Glutamatergic neuron (in vitro differentiated cells): Measurements from ENCODE around the gene POLG2. TPM values are rescaled to one million over a fixed set of nuclear protein-coding genes. Genes with fewer than 3 reads are reported as not detected.

ENCODE experiments used
- DNase-seq: peaks from one replicate; pipeline ENCODE4 v3.0.0; 2022
- H3K27ac Mint-ChIP-seq: one replicate; pipeline ENCODE4 v1.8.0; 2020; ENCODE audit warnings: mild to moderate bottlenecking, mixed read lengths, inconsistent platforms; ENCODE audit not compliant: unreplicated experiment
- H3K27me3 Mint-ChIP-seq: one replicate; pipeline ENCODE4 v1.8.0; 2020; ENCODE audit warnings: mild to moderate bottlenecking, moderate library complexity, mixed read lengths, inconsistent platforms; ENCODE audit not compliant: unreplicated experiment
- H3K36me3 Mint-ChIP-seq: one replicate; pipeline ENCODE4 v1.8.0; 2020; ENCODE audit warnings: mild to moderate bottlenecking, mixed read lengths, inconsistent platforms; ENCODE audit not compliant: unreplicated experiment
- H3K4me1 Mint-ChIP-seq: one replicate; pipeline ENCODE4 v1.8.0; 2020; ENCODE audit warnings: mild to moderate bottlenecking, low read depth, mixed read lengths, inconsistent platforms; ENCODE audit not compliant: unreplicated experiment
- H3K4me3 Mint-ChIP-seq: one replicate; pipeline ENCODE4 v1.8.0; 2020; ENCODE audit warnings: mild to moderate bottlenecking, mixed read lengths, inconsistent platforms; ENCODE audit not compliant: unreplicated experiment
- H3K9me3 Mint-ChIP-seq: one replicate; pipeline ENCODE4 v1.8.0; 2020; ENCODE audit warnings: mild to moderate bottlenecking, moderate library complexity, mixed read lengths, inconsistent platforms; ENCODE audit not compliant: unreplicated experiment
- total RNA-seq: library from RNA; stranded (reverse); fragmentation: NEBNext Ultra II Directional; extraction: Animal tissue kit (Norgen Biotek cat#: 25700); gene quantifications from one replicate; pipeline ENCODE4 v1.2.1, GENCODE V29; 2021; ENCODE audit not compliant: unreplicated experiment
- TF ChIP-seq, protein P1 (sequence below): fragments of 200-600 bp; sonication (generic); IDR thresholded peaks from one replicate; pipeline ENCODE4 v1.5.0; 2021; ENCODE audit not compliant: partially characterized antibody, unreplicated experiment

Gene POLG2
- total RNA-seq, 1 donor from 2014 or later = 25.7 TPM

DNA sequence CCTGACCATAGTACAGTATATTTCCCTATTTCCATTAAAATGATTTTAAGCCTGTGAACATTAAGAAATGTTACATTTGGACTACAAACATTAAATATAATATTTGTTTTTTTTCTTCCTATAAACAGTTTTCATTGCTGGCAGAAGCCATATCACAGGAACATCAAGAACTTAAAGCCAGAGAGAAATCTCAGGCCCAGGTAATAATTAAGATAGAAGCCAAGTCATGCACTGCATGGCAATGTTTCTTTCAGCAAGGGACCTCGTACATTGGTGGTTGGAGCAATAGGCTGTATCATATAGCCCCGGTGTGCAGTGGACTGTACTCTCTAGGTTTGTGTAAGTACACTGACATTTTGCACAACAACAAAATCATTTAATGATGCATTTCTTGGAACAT lies 40.1 kb upstream of the POLG2 start:
- no peak overlapping the region for H3K27ac Mint-ChIP-seq

DNA sequence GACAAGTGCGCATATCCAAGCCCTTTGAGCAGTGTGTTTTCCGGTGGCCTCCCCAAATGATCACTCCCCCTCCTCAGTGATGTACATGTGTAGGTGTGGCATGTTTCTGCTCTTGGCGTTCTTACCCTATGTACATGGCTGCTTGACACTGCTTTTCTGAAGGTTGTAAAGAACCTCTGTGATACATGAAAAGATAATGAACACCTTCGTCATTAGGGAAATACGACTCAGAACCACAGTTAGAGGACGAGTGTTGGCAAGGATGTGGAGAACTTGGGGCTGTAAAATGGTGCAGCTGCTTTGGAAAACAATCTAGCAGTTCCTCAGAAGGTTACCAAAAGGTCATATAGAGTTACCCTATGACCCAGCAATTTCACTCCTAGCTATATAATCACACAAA lies 38.5 kb upstream of the POLG2 start:
- Mint-ChIP-seq H3K4me1 (no peaks in the 10 kb centered on the region), H3K27ac (no peak overlapping the region), H3K27me3 (peaks cover 4% of the 10 kb centered on the region), H3K36me3 (peaks cover 5% of the 10 kb centered on the region), H3K4me3 (no peak overlapping the region), H3K9me3 (peaks cover 4% of the 10 kb centered on the region)
- TF ChIP-seq, protein P1, sequence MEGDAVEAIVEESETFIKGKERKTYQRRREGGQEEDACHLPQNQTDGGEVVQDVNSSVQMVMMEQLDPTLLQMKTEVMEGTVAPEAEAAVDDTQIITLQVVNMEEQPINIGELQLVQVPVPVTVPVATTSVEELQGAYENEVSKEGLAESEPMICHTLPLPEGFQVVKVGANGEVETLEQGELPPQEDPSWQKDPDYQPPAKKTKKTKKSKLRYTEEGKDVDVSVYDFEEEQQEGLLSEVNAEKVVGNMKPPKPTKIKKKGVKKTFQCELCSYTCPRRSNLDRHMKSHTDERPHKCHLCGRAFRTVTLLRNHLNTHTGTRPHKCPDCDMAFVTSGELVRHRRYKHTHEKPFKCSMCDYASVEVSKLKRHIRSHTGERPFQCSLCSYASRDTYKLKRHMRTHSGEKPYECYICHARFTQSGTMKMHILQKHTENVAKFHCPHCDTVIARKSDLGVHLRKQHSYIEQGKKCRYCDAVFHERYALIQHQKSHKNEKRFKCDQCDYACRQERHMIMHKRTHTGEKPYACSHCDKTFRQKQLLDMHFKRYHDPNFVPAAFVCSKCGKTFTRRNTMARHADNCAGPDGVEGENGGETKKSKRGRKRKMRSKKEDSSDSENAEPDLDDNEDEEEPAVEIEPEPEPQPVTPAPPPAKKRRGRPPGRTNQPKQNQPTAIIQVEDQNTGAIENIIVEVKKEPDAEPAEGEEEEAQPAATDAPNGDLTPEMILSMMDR = no peak
- no peak for DNase-seq

More for the DNA sequence above, 40.1 kb upstream of the POLG2 start:
- peaks cover 4% of the 10 kb centered on the region for H3K27me3 Mint-ChIP-seq
- no peak overlapping the region for H3K4me3 Mint-ChIP-seq
- H3K9me3 Mint-ChIP-seq = peaks cover 4% of the 10 kb centered on the region
- DNase-seq = no peak
- TF ChIP-seq, protein P1 = no peak
- no peaks in the 10 kb centered on the region for H3K4me1 Mint-ChIP-seq
- peaks cover 5% of the 10 kb centered on the region for H3K36me3 Mint-ChIP-seq

DNA sequence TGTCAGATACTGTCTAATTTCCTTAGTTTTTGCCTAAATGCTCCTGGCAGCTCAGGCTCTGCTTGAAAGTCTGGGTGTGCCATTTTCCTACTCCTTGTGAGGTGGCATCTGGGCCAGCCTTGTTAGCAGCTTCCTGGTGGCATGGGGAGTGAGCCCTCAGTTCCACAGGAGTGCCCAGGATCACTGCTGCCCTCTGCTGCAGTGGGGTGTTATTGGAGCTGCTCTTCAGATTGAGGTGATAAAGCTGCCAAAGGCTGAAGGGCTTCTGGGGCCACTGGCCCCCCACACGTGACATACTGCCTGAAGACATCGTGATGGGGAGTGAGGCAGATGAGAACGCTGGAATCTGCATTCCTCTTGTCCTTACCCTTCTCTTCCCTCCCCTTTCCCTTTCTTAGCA lies 37.3 kb upstream of the POLG2 start:
- DNase-seq = no peak
- Mint-ChIP-seq H3K36me3 (peaks cover 5% of the 10 kb centered on the region), H3K27ac (no peak overlapping the region), H3K4me3 (no peak overlapping the region), H3K4me1 (no peaks in the 10 kb centered on the region), H3K27me3 (peaks cover 2% of the 10 kb centered on the region), H3K9me3 (peaks cover 4% of the 10 kb centered on the region)
- TF ChIP-seq, protein P1 = no peak

DNA sequence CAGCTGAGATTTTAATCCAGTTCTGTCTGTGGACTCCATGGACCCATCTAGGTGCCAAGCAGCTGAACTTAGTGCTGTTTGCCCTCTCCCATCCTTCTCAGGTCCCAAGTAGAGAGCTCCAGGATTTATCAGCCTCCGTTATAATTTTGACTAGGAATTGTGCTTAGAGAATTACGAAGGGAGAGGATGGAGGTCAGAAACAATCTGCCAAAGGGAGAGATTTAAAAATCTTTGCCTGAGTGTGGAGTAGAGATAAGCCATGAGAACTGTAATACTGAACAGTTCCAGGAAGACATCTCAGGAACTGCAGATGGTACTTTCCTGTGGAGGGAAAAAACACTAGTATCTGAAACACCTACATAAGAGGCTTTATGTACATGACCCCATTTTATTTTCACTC lies 36.9 kb upstream of the POLG2 start:
- no peak overlapping the region for H3K27ac Mint-ChIP-seq
- H3K4me1 Mint-ChIP-seq = no peaks in the 10 kb centered on the region
- peaks cover 5% of the 10 kb centered on the region for H3K36me3 Mint-ChIP-seq
- peaks cover 2% of the 10 kb centered on the region for H3K9me3 Mint-ChIP-seq
- no peak for DNase-seq
- TF ChIP-seq, protein P1 = no peak
- H3K27me3 Mint-ChIP-seq = peaks cover under 1% of the 10 kb centered on the region
- no peak overlapping the region for H3K4me3 Mint-ChIP-seq

DNA sequence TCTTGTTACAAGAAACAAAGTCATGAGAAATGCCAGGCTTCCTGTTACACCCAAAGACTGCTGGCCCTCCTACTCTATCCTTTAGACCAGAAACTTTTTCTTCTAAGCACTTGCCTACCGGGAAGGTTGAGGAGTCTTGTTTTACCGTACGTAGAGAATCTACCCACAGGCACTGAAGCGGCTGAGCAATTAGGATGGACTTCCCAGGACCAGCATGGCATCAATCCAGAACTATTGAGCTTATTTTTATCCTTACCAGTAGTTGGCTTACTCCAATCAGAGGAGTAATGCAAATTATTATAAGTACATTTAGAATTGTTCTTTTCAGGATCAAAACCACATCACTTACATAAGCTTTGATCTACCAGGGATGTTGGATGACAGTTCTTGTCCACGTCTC lies 35.6 kb upstream of the POLG2 start:
- H3K27ac Mint-ChIP-seq = no peak overlapping the region

More for the DNA sequence above, 35.6 kb upstream of the POLG2 start:
- H3K4me1 Mint-ChIP-seq = no peaks in the 10 kb centered on the region
- no peak overlapping the region for H3K4me3 Mint-ChIP-seq
- H3K27me3 Mint-ChIP-seq = no peaks in the 10 kb centered on the region
- H3K36me3 Mint-ChIP-seq = peaks cover 4% of the 10 kb centered on the region
- DNase-seq = no peak
- H3K9me3 Mint-ChIP-seq = no peaks in the 10 kb centered on the region
- TF ChIP-seq, protein P1 = no peak
